ENCODE data around the gene LPXN.

LPXN gene

GRCh38 chr11:58575377-58576020 is at the start of gene LPXN:
TSS of gene LPXN (minus strand) at chr11:58575856. CDS start at chr11:58575772, 84 bp downstream.
- DNase-seq = no peak

DNA sequence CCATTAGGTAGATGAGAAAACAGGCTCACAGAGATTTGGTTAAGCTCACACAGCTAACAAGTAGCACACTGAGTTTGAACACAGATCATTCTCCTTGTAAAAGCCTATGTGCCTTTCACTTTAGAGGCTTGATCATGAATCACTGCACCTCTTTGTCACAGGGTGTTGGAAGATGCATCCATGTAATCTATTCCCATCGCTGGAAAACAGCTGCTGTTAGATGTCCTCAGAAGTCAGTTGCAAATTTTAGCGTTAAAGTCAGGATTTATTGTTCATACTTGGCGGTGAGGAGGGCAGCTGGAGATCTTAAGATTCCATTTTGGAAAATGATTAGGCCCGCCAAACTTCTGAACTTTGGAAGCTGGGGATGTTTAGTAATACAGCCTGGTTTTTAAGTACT is 49.4 kb upstream of the LPXN start:
- DNase-seq = no peak

DNA sequence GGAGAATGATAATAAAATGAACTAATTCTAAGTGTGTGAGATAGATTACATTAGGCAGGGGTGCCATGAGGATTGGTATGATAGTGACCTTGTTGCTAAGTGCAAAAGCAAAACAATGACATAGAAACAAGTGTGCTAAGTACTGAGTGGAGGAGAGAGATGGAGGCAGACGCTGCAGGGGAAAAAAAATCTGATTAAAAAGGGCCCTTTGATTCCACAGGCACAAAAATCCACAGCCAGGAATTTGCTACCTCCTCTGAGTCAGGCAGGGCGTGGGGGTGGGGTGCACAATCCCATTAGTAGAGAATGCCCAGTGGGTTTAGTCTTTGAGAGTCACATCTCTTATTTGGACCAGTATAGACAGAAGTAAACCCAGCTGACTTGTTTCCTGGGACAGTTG is 46.7 kb upstream of the LPXN start, which contains the start of gene CNTF:
Gene CNTF (plus strand): TSS at position 322 of the 400 bp plus-strand sequence. CDS start 88 bp downstream, outside the sequence.
- peak; percentile 18 for DNase-seq

DNA sequence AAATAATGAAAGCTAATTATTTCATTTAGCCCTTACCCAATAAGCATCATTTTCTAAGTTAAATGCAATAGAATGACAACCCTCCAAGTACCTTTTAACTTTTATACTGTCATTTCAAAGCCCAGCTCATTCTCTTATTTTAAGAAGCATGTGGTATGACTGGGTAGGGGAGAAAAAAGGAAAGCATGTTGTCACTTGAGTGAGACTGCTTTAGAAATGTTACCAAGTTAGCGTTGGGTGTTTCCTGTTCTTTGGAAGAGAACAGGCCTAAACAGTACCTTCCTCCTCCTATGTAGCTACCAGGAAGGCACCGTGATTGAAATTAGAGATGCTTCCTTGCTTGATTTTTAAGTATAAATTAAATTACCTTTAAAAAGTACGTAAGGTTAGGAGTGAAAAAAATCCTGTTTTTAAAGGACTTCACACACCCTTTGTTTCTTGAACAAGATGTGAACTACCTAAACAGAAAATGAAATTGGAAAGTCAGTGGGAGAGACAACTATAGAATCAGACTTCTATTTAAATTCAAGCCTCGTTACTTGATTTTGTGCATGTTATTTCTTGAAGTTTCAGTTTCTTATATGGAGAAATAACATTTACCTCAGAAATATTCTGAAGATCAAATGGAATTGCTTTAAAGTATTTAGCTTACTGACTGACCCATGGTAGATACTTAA is 46.1 kb upstream of the LPXN start:
- no peak for DNase-seq

DNA sequence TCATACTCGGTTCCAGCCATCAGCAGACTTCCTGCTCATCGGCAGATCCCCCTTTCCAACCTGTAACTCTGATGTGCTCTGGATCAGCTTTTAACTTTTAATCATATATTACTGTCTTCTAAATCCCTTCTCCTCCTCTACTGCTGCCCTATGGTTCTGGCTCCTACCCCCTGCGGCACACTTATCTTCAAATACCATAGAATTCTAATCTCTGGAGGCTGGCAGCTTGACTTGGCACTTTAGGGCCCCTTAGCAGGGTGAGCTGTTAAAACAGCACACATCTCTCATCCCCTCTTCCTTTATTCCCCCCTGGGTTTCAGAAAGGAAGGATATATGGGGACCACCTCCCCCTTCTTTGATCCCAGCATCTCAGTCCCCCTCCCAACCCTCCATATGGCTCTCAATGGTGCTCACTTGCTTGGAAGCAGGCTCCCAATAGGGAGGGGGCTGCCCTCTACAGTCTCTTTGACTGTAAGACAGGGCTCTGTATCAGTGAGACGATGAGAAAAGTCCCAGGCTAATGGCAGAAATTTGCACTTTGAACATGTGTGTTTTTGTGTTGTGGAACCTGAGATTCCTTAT is 42.4 kb upstream of the LPXN start:
- DNase-seq = no peak

- no peak for DNase-seq
Measured at GRCh38 chr11:58616594-58616993, 40.9 kb upstream of the LPXN start.

DNA sequence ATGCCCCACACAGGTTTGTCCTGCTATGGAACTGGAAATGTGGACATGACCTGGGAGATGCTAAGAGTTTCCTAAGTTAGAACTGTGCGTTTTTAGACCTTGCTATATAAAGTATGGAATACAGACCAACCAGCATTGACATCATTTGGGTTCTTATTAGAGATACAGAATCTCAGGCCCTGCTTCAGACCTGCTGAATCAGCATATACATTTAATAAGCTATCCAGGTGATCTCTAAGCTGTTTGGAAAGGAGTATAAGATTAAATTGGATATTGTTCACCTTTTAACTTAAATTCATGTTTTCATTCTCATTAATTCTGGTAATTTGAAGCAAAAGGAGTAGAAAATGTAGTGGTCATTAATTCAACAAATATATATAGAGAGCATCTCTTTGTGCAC is 39.9 kb upstream of the LPXN start:
- DNase-seq = no peak

DNA sequence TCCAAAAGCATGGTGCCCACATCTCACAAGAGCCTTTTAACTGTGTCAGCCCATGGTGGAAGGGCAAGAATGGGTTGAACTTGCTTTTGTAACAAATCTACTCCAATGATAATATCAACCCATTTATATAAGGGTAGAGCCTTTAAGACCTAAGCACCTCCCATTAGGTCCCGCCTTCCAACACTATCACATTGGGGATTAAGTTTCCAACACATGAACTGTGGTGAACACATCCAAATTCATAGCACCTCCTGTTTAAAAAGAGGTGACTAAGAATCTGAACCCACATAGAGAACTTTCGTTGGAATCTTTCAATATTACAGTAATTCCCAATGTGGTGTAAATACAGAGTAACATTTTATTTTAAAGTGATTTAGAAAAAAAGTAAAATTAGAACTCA is 37.6 kb upstream of the LPXN start:
- DNase-seq = no peak

GRCh38 chr11:58609723-58610122 is 34.1 kb upstream of the LPXN start:
- DNase-seq = no peak

DNA sequence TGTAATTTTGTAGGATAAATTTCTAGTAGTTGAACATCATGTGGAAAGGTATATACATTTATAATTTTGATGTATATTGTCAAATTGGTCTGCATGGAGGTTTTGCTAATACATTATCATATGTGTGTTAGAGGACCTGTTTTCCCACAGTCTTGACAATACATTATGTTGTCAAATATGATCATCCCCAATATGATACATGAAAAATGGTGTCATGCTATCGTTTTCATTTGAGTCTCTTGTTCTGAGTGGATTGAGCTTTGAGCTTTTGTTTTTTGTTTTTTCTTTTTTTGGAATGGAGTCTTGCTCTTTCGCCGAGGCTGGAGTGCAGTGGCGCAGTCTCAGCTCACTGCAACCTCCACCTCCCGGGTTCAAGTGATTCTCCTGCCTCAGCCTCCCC is 32.7 kb upstream of the LPXN start:
- no peak for DNase-seq

DNA sequence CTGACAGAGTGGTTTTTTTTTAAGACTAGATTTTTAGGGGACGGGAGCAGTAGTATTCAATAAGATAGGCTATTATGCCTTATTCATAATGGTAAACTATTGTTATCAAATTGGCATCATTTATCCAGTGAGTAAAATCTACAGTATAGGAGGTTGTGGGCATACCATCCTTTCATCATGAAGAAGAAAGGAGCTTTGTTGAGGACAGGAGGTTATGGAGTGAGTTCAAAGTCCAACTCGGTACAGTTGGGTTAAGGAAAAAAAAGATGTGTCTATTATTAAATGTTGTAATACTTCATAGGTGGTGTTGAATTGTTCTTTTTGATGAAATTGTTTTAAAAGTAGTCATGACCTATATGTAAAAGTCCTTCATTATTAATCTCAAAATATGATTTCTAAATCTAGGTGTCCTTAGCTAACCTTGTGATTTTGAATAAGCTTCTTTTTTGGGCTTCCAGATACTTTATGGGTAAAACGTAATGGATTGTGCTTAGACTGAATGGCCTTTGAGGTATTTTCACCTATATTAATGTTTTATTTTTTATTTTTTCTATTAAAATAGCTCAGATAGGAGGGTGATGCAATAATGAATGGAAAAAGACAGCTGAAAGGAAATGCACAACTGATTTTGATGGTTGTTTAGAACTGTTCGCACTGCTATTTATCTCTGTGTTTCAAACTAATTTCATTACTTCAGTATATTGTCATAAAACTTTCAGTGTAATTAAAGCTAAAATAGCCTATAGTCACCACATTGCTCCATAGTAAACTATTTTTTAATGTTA is 31.5 kb upstream of the LPXN start:
- no peak for DNase-seq

- no peak for DNase-seq
Measured at GRCh38 chr11:58600510-58600909, 24.9 kb upstream of the LPXN start.

DNA sequence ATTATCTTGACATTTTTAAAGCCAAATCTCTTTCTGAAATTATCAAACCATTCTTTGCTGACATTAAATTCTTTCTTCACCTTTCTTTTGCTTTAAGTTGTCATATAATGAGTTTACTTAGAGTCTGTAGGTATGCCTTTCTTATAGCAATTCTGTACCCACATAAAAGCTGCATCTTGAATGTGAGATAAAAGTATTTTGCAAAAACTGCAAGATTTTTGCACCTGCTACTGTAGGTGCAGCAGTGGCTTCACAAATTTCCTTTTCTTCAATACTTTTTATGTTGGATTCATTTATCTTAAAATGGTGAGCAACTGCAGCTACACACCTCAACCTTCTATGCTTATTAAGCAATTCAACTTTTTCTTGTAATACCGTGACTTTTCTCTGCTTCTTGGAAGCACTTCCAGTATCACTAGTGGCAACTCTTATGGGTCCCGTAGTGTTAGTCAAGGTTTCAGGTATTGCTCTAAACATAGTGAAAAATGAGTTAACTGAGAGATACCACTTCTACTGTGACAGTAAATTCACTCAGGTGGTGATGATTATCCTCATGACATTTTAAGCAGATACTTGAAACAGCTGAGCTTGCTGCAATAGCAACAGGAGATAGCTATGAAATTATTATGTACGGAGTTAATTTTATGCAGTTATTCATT is 22.0 kb upstream of the LPXN start:
- no peak for DNase-seq

DNA sequence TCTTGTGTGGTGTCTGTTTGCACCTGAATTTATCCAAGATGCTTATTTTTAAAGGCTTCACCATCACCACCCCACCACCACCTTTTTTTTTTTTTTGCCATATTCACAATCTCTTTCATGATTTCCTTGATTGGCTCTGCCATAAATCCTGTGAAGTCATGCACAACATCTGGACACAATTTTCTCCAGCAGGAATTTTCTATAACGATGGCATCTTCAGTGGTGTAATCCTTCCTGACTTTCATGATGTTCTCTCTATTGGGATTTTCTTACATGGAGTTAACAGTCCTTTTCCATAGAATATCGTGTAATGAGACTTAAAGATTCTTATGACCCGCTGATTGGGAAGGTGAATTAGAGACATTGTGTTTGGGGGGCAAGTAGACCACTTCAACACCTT is 21.0 kb upstream of the LPXN start:
- no peak for DNase-seq

DNA sequence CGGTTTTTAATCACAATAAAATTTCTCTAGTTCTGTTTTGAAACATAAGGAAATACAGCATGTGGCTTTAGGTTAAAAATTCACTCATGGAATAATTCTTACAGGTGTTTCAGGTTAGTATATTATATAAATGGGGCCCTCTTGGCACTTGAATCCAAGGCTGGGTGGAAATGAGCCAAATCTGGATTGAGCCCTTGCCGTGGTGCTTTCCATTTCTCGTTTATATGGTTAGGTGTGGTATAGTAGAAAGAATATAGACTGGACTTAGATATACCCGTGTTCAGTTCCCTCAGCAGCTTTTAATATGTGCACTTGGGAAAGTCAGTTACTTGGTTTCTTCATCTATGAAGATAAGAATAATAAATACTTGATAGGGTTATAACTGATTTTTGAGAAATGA is 19.2 kb upstream of the LPXN start:
- no peak for DNase-seq

DNA sequence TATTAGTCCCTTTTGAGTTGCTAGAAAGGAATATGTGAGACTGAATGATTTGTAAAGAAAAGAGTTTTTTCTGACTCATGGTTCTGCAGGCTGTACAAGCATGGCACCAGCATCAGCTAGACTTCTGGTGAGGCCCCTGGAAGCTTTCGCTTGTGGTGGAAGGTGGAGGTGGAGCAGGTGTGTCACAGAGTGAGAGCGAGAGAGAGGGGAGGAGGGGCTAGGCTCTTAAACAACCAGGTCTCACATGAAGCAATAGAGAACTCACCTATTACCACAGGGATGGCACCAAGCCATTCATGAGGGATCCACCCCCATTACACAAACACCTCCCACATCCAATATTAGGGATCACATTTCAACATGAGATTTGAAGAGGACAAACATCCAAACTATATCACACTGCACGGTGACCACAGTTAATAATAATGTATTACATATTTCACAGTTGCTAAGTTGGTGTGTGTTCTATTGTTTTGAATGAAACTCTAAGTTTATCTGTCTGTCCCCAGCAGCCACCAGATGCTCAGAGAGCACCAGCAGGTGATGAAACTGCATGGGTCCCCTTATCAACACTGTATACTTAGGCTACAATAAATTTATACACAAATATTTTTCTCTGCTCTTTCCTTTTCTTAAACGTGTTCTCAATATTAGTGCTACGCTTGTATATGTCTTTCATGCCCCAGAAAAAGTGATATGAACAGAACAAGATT is 17.3 kb upstream of the LPXN start:
- peak; percentile 73 for DNase-seq

- DNase-seq = no peak
Measured at GRCh38 chr11:58591659-58592058, 16.0 kb upstream of the LPXN start.

DNA sequence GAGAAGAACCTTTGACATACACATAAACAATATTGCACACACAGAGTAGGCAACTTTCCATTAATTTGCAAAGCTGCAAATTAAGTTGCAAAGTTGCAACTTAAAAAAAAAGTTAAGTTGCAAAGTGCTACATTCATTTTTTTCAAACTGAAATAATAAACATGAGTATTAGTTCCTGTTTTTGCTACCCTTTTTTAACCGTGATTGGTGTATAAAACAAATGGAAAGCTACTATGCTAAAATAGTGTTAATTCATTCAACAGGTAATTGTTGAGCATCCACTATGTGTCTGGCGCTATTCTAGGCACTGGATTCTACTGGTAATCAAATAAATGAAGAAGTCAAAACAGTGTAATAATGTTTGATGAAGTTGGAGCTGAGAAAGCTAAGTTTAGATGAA is 11.3 kb upstream of the LPXN start:
- no peak for DNase-seq

- no peak for DNase-seq
Measured at GRCh38 chr11:58582437-58582836, 6.8 kb upstream of the LPXN start.

DNA sequence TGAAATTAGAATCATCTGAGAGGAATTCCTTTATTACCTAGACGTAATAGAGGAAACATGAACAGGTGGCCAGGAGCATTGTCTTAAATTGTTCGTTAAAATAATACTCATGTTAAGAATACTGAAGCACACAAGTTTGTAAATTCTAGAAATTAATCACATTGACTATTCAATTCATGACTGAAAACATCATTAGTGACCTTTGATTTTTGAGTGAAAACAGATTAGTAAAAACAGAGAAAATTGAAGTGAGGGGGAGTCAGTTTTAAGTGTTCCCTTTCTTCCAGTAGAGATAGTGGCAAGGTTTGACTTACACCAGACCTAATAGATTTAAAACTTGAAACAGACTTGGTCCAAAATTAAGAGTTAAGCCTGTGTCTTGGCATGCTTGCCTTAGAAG is 4.7 kb upstream of the LPXN start:
- no peak for DNase-seq

- peak; percentile 91 for DNase-seq
Measured at GRCh38 chr11:58579192-58580129, 3.8 kb upstream of the LPXN start.

Measured in NCI-H146 (cell line).